HepG2 (cell line): Measurements from ENCODE around the gene FAM81B. TPM values are rescaled to one million over a fixed set of nuclear protein-coding genes. Genes with fewer than 3 reads are reported as not detected.

Experiments used
- ATAC-seq: fragments of 200-7000 bp; cut with Tn5 transposase; 3 replicates; pipeline ENCODE4 v1.9.1; 2020; ENCODE audit warnings: mild to moderate bottlenecking, moderate library complexity
- BruUV-seq: library from RNA; stranded (reverse); fragments of 400-500 nt; replicated peaks from 2 replicates; lab custom pipeline; 2021; lab: Mats Ljungman, UMichigan
- CTCF ChIA-PET: fragments of 300-600 bp; formaldehyde crosslinking; extraction: SDS; loops from one replicate; lab custom pipeline; 2021; ENCODE audit warnings: low total read pairs, inconsistent platforms, low intra/inter-chr PET ratio; lab: Yijun Ruan, JAX
- POLR2A ChIA-PET: fragments of 350-600 bp; sonication (Branson Sonifier 250); formaldehyde crosslinking; loops from one replicate; lab custom pipeline; 2020; ENCODE audit warnings: antibody characterized with exemption, inconsistent platforms; lab: Yijun Ruan, JAX
- DNase-seq: peaks from one replicate; pipeline ENCODE4 v3.0.0-alpha.2; 2015; ENCODE audit warnings: low spot score
- FAIRE-seq: peaks from 3 replicates; lab custom pipeline; 2011; peaks lifted over from hg19 to GRCh38; lab: Jason Lieb, UNC
- H2AFZ ChIP-seq: one replicate; pipeline ENCODE4 v1.6.1; 2011; ENCODE audit warnings: low read length, inconsistent platforms
- H3K27ac ChIP-seq: fragments of 300-600 bp; 3 replicates; pipeline ENCODE4 v1.8.0; 2011; ENCODE audit warnings: mixed run types, mild to moderate bottlenecking, mixed read lengths, low read length, inconsistent platforms; ENCODE audit not compliant: insufficient read depth; ENCODE audit errors: extremely low read length
- H3K27me3 ChIP-seq, 2 experiments: fragments of 200-600 bp in 1 of 2; 2 replicates in 1 of 2; 3 replicates in 1 of 2; pipeline versions ENCODE4 v1.6.0 to v1.8.0; 2011; ENCODE audit warnings: low read length in 2 of 2, mild to moderate bottlenecking in 2 of 2, moderate library complexity in 2 of 2, inconsistent platforms in 1 of 2; ENCODE audit not compliant: insufficient read depth in 2 of 2, control insufficient read depth in 1 of 2
- H3K36me3 ChIP-seq, 2 experiments: fragments of 200-600 bp in 1 of 2; replicated peaks in 1 of 2; 2 replicates in 1 of 2; 3 replicates in 1 of 2; pipeline versions ENCODE4 v1.5.1 to v1.8.0; 2011; ENCODE audit warnings: low read length in 2 of 2, inconsistent platforms in 1 of 2; ENCODE audit not compliant: insufficient read depth in 2 of 2, control insufficient read depth in 1 of 2
- H3K4me1 ChIP-seq: 2 replicates; pipeline ENCODE4 v1.5.1; 2012; ENCODE audit warnings: low read length, inconsistent platforms; ENCODE audit not compliant: insufficient read depth
- H3K4me2 ChIP-seq: 2 replicates; pipeline ENCODE4 v1.6.0; 2011; ENCODE audit warnings: low read depth, low read length, inconsistent platforms
- H3K4me3 ChIP-seq, 3 experiments: fragments of 200-600 bp in 1 of 3; sonication (generic), shearing (Covaris generic) in 1 of 3; replicated peaks in 1 of 3; 2 replicates each; pipeline ENCODE4 v1.5.1; 2011 to 2016; ENCODE audit warnings: low read length in 3 of 3, inconsistent platforms in 2 of 3, low read depth in 2 of 3, mild to moderate bottlenecking in 2 of 3, control low read depth in 1 of 3, mixed read lengths in 1 of 3; ENCODE audit not compliant: insufficient read depth in 1 of 3
- H3K79me2 ChIP-seq: one replicate; pipeline ENCODE4 v1.6.1; 2011; ENCODE audit warnings: low read length, inconsistent platforms; ENCODE audit not compliant: insufficient read depth
- H3K9ac ChIP-seq: 2 replicates; pipeline ENCODE4 v1.6.0; 2011; ENCODE audit warnings: mild to moderate bottlenecking, low read depth, low read length, inconsistent platforms; ENCODE audit not compliant: insufficient read depth
- H3K9me3 ChIP-seq: 2 replicates; pipeline ENCODE4 v1.5.1; 2012; ENCODE audit warnings: mild to moderate bottlenecking, low read length
- H4K20me1 ChIP-seq: 2 replicates; pipeline ENCODE4 v1.6.0; 2011; ENCODE audit warnings: inconsistent platforms, mild to moderate bottlenecking, low read length, moderate library complexity; ENCODE audit not compliant: insufficient read depth
- ATF6 ChIP-seq: sonication (generic); formaldehyde crosslinking; conservative IDR thresholded peaks from 2 replicates; pipeline ENCODE4 v1.4.0; 2020; ENCODE audit warnings: missing genetic modification reagents
- CREB1 ChIP-seq, 2 experiments: fragments of 450-650 bp in 1 of 2; IDR thresholded peaks; 2 replicates each; pipeline ENCODE4 v1.6.1; 2016 to 2017; ENCODE audit warnings: control low read depth in 1 of 2, mild to moderate bottlenecking in 1 of 2, missing compliant biosample characterization in 1 of 2, missing genetic modification characterization in 1 of 2
- HHEX ChIP-seq: IDR thresholded peaks from 2 replicates; pipeline ENCODE4 v1.6.1; 2016; ENCODE audit warnings: control low read depth
- MLX ChIP-seq: IDR thresholded peaks from 2 replicates; pipeline ENCODE4 v1.6.1; 2016
- SAP130 ChIP-seq: IDR thresholded peaks from 2 replicates; pipeline ENCODE4 v1.6.1; 2016; ENCODE audit warnings: low read depth
- SOX6 ChIP-seq, 2 experiments: fragments of 450-650 bp in 1 of 2; sonication (generic) in 1 of 2; formaldehyde crosslinking in 1 of 2; IDR thresholded peaks; 2 replicates each; pipeline versions ENCODE4 v1.4.0 to v1.6.1; 2017 to 2020; ENCODE audit warnings: antibody characterized with exemption in 1 of 2, mild to moderate bottlenecking in 1 of 2, missing genetic modification reagents in 1 of 2
- SPEN ChIP-seq: sonication (generic); formaldehyde crosslinking; IDR thresholded peaks from 2 replicates; pipeline ENCODE4 v1.5.1; 2020; ENCODE audit warnings: low read depth, mild to moderate bottlenecking, missing genetic modification reagents
- SRSF9 ChIP-seq: fragments of 200-400 bp; formaldehyde crosslinking; IDR thresholded peaks from 2 replicates; pipeline ENCODE4 v1.6.1; 2018; ENCODE audit warnings: borderline replicate concordance, mild to moderate bottlenecking, low read depth, low read length; ENCODE audit not compliant: insufficient read depth, poor library complexity, severe bottlenecking
- ZNF282 ChIP-seq: fragments of 450-650 bp; IDR thresholded peaks from 2 replicates; pipeline ENCODE4 v1.6.1; 2018; ENCODE audit not compliant: partially characterized antibody
- ZNF614 ChIP-seq: IDR thresholded peaks from 2 replicates; pipeline ENCODE4 v1.6.1; 2018; ENCODE audit warnings: missing biosample characterization, missing genetic modification reagents, inconsistent platforms, borderline replicate concordance
- ZSCAN21 ChIP-seq: sonication (generic); formaldehyde crosslinking; IDR thresholded peaks from 2 replicates; pipeline ENCODE4 v1.8.0; 2022; ENCODE audit warnings: mild to moderate bottlenecking, missing genetic modification reagents, moderate library complexity, borderline replicate concordance
- WGBS: methylation state at CpG from one replicate; pipeline ENCODE4 v1.1.6; 2017; ENCODE audit warnings: low lambda C conversion rate; 5-methylcytosine and 5-hydroxymethylcytosine counted together
- in situ Hi-C: cut with HindIII; loops from 2 replicates; pipeline ENCODE4 v1.10.0; 2017; ENCODE audit warnings: low pct_unique_long_range_greater_than_20kb; ENCODE audit not compliant: extremely low pct_ligation_motif_present
- intact Hi-C: fragments of 100-400 bp; cut with micrococcal nuclease; formaldehyde crosslinking; loops from one replicate; pipeline ENCODE4 v1.10.0; 2022; ENCODE audit not compliant: unreplicated experiment
- polyA plus RNA-seq, 8 experiments: library from polyadenylated mRNA; depleted of rRNA in 3 of 8; stranded (reverse) in 7 of 8; unstranded in 1 of 8; fragments of >200 nt; fragmentation: Illumina TruSeq in 4 of 8; extraction: Trizol in 4 of 8; gene quantifications; 2 replicates each; pipeline versions ENCODE4 v1.2.1 to v1.2.3, GENCODE V29; 2011 to 2016; ENCODE audit warnings: low read depth in 4 of 8, missing spikeins in 1 of 8, mixed read lengths in 1 of 8; ENCODE audit not compliant: insufficient read depth in 1 of 8
- total RNA-seq, 5 experiments: library from RNA; depleted of rRNA; stranded (reverse); fragments of >200 nt; fragmentation: Illumina TruSeq; extraction: Trizol; gene quantifications; 2 replicates each; pipeline ENCODE4 v1.2.3, GENCODE V29; 2016; ENCODE audit warnings: low read depth in 1 of 5
- TF ChIP-seq, protein P1 (sequence below): sonication (generic); formaldehyde crosslinking; IDR thresholded peaks from 2 replicates; pipeline ENCODE4 v1.4.0; 2020; ENCODE audit warnings: missing genetic modification reagents, borderline replicate concordance
- TF ChIP-seq, protein P2 (sequence below): sonication (generic); formaldehyde crosslinking; IDR thresholded peaks from 2 replicates; pipeline ENCODE4 v1.5.0; 2020; ENCODE audit warnings: missing genetic modification reagents
- TF ChIP-seq, protein P3 (sequence below): sonication (generic); formaldehyde crosslinking; IDR thresholded peaks from 2 replicates; pipeline ENCODE4 v1.8.1; 2023; ENCODE audit warnings: missing genetic modification reagents, mild to moderate bottlenecking, borderline replicate concordance

Gene FAM81B
- total and polyA plus RNA-seq, 2 of the 13 experiments (the other 11 are each of a cell fraction or from before 2014, with no cell fraction given) = not detected

DNA sequence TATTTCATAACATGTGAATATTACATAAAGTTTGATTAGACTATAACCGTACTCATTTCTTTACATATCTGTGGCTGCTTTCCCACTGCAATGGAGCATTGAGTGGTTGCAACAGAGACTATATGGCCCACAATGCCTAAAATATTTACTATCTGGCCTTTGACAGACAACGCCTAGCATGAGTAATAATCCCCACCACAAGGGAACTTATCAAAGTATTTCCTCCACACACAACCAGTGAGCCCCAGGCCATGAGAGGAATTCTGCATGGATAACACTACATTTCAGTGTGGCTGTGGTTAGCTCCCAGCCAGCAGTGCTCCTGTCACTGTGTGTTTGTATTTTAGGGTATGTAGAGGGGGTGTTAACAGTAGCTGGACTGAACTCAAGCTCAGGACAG lies 54.8 kb downstream of the FAM81B start:
- H3K9ac ChIP-seq = no peak overlapping the region
- TF ChIP-seq ZNF282 = no peak
- no peak for TF ChIP-seq SOX6 (IDR thresholded peaks at IDR 0.05)
- no peak for TF ChIP-seq SOX6 (CRISPR knock-in tag; IDR thresholded peaks at IDR 0.05)
- no peak for TF ChIP-seq MLX (CRISPR knock-in tag)
- TF ChIP-seq, protein P1, sequence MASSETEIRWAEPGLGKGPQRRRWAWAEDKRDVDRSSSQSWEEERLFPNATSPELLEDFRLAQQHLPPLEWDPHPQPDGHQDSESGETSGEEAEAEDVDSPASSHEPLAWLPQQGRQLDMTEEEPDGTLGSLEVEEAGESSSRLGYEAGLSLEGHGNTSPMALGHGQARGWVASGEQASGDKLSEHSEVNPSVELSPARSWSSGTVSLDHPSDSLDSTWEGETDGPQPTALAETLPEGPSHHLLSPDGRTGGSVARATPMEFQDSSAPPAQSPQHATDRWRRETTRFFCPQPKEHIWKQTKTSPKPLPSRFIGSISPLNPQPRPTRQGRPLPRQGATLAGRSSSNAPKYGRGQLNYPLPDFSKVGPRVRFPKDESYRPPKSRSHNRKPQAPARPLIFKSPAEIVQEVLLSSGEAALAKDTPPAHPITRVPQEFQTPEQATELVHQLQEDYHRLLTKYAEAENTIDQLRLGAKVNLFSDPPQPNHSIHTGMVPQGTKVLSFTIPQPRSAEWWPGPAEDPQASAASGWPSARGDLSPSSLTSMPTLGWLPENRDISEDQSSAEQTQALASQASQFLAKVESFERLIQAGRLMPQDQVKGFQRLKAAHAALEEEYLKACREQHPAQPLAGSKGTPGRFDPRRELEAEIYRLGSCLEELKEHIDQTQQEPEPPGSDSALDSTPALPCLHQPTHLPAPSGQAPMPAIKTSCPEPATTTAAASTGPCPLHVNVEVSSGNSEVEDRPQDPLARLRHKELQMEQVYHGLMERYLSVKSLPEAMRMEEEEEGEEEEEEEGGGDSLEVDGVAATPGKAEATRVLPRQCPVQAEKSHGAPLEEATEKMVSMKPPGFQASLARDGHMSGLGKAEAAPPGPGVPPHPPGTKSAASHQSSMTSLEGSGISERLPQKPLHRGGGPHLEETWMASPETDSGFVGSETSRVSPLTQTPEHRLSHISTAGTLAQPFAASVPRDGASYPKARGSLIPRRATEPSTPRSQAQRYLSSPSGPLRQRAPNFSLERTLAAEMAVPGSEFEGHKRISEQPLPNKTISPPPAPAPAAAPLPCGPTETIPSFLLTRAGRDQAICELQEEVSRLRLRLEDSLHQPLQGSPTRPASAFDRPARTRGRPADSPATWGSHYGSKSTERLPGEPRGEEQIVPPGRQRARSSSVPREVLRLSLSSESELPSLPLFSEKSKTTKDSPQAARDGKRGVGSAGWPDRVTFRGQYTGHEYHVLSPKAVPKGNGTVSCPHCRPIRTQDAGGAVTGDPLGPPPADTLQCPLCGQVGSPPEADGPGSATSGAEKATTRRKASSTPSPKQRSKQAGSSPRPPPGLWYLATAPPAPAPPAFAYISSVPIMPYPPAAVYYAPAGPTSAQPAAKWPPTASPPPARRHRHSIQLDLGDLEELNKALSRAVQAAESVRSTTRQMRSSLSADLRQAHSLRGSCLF (CRISPR knock-in tag) = no peak
- TF ChIP-seq ATF6 (CRISPR knock-in tag) = no peak
- no peak for TF ChIP-seq SAP130 (CRISPR knock-in tag)
- TF ChIP-seq, protein P2, sequence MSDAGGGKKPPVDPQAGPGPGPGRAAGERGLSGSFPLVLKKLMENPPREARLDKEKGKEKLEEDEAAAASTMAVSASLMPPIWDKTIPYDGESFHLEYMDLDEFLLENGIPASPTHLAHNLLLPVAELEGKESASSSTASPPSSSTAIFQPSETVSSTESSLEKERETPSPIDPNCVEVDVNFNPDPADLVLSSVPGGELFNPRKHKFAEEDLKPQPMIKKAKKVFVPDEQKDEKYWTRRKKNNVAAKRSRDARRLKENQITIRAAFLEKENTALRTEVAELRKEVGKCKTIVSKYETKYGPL (CRISPR knock-in tag) = no peak
- no peak for TF ChIP-seq HHEX (CRISPR knock-in tag)
- no peak for TF ChIP-seq SPEN (CRISPR knock-in tag)
- no peak for TF ChIP-seq CREB1 (IDR thresholded peaks at IDR 0.05)
- no peak for TF ChIP-seq CREB1 (CRISPR knock-in tag; IDR thresholded peaks at IDR 0.05)
- no peak for TF ChIP-seq SRSF9
- no peak for TF ChIP-seq ZSCAN21 (CRISPR knock-in tag)
- TF ChIP-seq ZNF614 = no peak
- TF ChIP-seq, protein P3, sequence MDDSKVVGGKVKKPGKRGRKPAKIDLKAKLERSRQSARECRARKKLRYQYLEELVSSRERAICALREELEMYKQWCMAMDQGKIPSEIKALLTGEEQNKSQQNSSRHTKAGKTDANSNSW (CRISPR knock-in tag) = no peak
- H3K4me3 ChIP-seq = no peak overlapping the region
- H4K20me1 ChIP-seq = no peaks in the 10 kb centered on the region
- intact Hi-C loops (no loop called here), in situ Hi-C loops (no loop called here)
- FAIRE-seq = no peak
- no peaks in the 10 kb centered on the region for H3K9me3 ChIP-seq
- no peak overlapping the region for H2AFZ ChIP-seq
- WGBS = 5% methylated on average over 2 of the region's 2 CpGs
- H3K36me3 ChIP-seq = no peaks in the 10 kb centered on the region
- BruUV-seq = no TSS peak
- no peak for DNase-seq
- H3K4me1 ChIP-seq = 0 out of 2 replicates have a peak, but pooled peaks cover 6% of the 10 kb centered on the region
- no peak overlapping the region for H3K27ac ChIP-seq
- H3K79me2 ChIP-seq = no peaks in the 10 kb centered on the region
- no peak overlapping the region for H3K4me2 ChIP-seq
- CTCF ChIA-PET = no interaction called here
- POLR2A ChIA-PET = no interaction called here
- no peaks in the 10 kb centered on the region for H3K27me3 ChIP-seq
- ATAC-seq = no peak; the same call in 2 of the 3 replicates
